Subcutaneous adipose tissue (tissue), 4 donors: ENCODE results near the gene NCOA1. TPM values are rescaled to one million over a fixed set of nuclear protein-coding genes. Genes with fewer than 3 reads are reported as not detected.

Source experiments
- total RNA-seq, 4 donors: library from RNA; depleted of rRNA; stranded (reverse); fragments of >200 nt; gene quantifications; one replicate each; pipeline ENCODE4 v1.1.0, GENCODE V29; 2016
- TF ChIP-seq, protein P1 (sequence below): fragments of 450-650 bp; IDR thresholded peaks from one replicate; pipeline ENCODE4 v1.5.1; 2016; ENCODE audit warnings: low read depth, mild to moderate bottlenecking, control low read depth, antibody characterized with exemption, moderate library complexity

The NCOA1 gene
- total RNA-seq, 4 donors from 2014 or later, result 48.2 to 84.6 (median 53.1) TPM

DNA sequence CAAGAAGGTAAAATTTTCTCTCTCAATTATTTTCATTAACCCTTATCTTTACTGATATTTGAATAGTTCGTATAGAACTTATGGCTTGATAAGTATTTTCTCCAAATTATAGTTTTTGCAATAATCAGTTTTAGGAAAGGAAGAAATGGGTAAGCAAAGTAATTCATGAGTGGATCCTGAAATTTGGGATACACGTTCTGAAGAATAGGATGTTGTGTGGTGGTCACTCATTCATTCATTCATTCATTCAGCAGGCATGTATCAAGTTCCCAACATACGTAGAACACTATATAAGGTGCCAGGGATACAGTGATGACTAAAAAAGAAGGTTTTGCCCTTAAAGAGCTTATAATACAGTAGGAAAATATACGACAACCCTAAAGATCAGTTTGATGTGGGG is 206.7 kb downstream of the NCOA1 start:
- TF ChIP-seq, protein P1, sequence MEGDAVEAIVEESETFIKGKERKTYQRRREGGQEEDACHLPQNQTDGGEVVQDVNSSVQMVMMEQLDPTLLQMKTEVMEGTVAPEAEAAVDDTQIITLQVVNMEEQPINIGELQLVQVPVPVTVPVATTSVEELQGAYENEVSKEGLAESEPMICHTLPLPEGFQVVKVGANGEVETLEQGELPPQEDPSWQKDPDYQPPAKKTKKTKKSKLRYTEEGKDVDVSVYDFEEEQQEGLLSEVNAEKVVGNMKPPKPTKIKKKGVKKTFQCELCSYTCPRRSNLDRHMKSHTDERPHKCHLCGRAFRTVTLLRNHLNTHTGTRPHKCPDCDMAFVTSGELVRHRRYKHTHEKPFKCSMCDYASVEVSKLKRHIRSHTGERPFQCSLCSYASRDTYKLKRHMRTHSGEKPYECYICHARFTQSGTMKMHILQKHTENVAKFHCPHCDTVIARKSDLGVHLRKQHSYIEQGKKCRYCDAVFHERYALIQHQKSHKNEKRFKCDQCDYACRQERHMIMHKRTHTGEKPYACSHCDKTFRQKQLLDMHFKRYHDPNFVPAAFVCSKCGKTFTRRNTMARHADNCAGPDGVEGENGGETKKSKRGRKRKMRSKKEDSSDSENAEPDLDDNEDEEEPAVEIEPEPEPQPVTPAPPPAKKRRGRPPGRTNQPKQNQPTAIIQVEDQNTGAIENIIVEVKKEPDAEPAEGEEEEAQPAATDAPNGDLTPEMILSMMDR, result no peak

DNA sequence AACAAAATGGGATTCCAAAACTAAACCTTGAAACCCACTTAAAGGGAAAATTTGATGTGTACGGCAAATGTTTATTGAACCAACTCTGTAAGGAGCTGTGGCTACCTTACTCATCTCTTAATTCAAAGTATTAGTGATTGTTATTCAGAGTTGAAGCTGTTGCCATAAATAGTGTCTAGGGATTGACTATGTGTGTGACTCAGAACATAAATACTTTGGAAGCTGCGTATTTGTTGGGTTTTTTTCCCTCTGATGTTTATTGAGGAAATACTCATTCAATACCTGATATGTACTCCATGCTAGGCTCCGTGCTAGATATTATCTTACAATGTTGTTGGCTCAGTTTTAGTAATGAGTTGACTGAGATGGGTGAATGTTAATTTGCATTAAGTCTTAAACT is 211.7 kb downstream of the NCOA1 start:
- TF ChIP-seq, protein P1, result no peak

DNA sequence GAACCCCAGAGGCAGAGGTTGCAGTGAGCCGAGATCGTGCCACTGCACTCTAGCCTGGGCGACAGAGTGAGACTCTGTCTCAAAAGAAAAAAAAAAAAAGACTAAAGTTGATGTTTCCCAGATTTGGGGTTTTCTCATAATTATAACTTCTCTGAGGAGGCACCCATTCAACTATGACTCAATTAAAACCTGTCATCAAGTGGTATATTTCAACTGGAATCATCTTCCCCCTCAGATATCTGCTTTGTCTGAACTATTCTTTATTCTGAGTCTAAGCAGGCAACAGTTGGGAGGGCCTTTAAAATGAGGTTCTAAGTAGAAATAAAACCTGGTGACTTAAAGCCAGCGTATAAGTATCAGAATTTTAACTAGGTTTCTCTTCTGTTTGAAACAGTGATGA is 213.6 kb downstream of the NCOA1 start:
- TF ChIP-seq, protein P1, result no peak

DNA sequence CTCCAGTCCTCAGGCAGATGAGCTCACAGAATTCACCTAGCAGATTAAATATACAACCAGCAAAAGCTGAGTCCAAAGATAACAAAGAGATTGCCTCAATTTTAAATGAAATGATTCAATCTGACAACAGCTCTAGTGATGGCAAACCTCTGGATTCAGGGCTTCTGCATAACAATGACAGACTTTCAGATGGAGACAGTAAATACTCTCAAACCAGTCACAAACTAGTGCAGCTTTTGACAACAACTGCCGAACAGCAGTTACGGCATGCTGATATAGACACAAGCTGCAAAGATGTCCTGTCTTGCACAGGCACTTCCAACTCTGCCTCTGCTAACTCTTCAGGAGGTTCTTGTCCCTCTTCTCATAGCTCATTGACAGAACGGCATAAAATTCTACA is 216.1 kb downstream of the NCOA1 start:
- TF ChIP-seq, protein P1, result no peak

DNA sequence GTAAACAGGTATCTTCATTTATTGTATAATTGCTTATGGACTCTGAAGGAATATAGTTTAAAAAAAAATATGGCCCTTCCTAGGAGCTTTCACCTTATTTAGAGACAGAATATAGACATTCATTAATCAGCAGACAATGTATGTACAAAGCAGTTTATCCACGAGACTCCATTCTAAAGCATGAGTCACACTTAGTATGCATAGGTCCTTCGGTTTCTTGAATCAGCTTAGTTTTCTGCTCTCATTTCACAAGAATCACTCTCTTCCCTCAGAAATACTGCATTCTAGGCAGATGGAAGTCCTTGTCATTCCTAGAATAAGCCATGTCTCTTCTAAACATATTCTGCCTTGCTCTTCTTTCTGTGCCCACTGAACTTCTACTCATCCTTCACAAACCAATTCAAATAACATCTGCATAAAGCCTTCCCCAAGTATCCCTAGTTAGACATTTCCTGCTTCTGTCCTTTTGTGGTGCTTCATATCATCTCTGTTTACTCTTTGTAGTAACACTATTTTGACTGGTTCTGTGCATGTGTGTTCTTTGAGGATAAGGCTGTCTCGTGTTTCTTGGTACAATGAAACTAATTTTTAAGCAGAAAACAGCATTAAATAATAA is 217.6 kb downstream of the NCOA1 start:
- TF ChIP-seq, protein P1, result no peak

DNA sequence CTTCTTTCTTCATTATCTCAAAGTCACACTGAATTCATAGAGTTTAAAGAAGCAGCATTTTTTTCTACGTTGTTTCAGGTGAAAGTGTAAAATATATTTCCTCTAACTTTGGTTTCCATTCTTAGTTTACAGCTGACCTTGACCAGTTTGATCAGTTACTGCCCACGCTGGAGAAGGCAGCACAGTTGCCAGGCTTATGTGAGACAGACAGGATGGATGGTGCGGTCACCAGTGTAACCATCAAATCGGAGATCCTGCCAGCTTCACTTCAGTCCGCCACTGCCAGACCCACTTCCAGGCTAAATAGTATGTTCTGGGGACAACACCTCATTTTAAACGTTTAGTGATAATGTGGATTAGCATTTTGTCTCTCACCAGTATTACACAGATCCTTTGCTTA is 219.8 kb downstream of the NCOA1 start:
- TF ChIP-seq, protein P1, result no peak

DNA sequence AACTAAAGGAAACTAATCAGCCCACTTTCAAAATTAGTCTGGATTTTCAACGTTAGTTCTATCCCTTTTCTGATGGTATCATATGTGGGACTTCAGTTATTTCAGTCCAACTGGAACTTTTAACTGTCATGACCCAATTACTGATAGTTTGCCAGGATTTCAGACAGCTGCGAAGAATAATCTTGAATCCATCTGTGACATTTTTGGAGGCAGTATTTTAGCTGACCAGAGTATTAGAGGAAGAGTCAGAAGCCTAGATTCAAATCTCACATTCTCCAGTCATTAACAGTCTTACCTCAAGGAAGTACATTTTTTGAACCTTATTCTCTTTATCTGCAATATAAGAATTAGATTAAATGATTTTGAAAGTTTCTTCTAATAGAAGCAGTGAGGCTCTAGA is 220.8 kb downstream of the NCOA1 start:
- TF ChIP-seq, protein P1, result no peak
